Activated T-cell treated with anti-CD3 and anti-CD28 coated beads for 24 hours (primary cell): Measurements from ENCODE around the gene FARP1.

Source experiments
- DNase-seq: peaks from one replicate; pipeline ENCODE4 v3.0.0-alpha.2; 2020; ENCODE audit warnings: low read depth

FARP1 gene

DNA sequence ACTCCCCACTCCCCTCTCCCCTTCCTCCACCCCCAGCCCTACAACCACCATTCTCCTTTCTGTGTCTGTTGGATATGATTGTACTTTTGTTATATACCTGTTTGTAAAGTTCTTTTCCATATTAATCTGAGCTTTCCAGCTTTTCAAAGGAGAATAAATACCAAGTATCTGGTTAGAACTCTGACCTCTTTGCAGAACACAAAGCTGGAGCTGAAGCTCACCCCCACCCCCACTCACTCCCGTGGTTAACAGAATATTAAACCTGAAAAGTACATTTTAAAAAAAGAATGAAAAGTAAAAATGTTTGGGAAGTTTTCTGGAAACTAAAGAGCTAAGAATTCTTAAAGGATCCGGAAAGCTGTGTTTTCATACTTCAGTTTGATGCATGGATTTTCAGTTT, 189.3 kb downstream of the FARP1 start:
- DNase-seq = no peak

DNA sequence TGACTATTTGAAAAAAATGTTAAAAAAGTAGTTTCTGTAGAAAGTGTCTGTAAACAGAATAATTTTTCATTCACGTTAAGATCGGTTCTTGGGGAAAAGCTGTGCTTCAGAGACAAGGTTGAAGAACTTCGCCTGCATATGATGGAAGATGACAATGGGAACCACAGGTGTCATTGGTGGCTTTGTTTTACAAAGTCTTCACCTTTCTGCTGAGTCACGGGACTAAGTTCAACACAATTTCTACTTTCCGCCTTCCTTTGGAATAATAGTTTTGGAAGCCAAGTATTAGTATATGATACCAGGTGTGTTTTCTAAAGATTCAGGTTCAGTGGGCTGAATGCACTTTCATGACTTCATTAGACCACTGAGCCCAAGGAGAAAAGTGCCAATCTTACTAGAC, 189.8 kb downstream of the FARP1 start:
- no peak for DNase-seq

DNA sequence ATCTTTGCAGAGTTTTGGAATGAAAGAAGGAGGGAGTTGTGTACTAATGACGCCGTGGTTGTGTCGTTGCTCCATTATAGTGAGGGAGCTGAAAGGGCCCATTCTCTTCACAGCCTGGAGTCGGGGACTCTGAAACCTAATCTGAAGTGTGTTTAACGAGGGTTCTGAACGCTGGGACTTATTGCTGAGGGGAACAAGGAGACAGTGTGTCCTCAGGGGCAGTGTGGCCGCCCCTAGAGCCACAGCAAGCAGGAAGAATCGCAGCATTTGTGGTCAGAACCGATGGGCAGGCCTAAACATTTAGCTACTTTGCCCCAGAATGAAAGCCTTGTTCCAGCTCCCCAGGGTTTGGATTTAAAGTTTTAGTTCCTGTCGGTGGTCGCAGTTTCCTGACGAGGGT, 190.6 kb downstream of the FARP1 start:
- DNase-seq = no peak

GRCh38 chr13:98334620-98335205, 191.8 kb downstream of the FARP1 start:
- DNase-seq = no peak

GRCh38 chr13:98335721-98336120, 192.8 kb downstream of the FARP1 start:
- DNase-seq = no peak

DNA sequence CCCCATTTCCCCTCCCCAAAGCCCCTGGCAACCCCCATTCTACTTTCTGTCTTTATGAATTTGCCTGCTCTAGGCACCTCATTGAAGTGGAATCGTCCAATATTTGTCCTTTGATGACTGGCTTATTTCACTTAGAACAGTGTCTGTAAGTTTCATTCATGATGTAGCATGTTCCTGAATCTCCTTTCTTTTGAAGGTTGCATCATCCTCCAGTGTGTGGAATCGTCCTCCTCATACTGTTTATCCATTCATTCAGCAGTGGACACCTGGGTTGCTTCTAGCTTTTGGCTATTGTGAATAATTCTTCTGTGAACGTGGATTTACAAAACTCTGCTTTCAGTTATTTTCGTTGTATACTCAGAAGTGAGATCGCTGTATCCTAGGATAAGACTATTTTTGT, 195.4 kb downstream of the FARP1 start:
- no peak for DNase-seq

GRCh38 chr13:98339684-98340425, 197.0 kb downstream of the FARP1 start:
- DNase-seq = no peak

DNA sequence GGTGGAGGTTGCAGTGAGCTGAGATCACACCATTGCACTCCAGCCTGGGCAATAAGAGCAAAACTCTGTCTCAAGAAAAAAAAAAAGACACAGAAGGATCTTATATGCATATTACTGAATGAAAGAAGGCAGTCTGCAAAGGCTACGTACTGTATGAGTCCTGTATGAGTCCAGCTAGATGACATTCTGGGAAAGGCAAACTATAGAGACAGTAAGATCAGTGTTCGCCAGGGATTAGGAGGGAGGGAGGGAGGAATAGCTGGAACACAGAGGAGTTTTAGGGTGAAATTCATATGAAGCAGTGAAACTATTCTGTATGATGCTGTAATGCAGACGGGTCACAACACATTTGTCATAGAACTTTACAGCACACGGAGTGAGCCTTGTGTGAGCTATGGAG, 200.1 kb downstream of the FARP1 start:
- DNase-seq = no peak

DNA sequence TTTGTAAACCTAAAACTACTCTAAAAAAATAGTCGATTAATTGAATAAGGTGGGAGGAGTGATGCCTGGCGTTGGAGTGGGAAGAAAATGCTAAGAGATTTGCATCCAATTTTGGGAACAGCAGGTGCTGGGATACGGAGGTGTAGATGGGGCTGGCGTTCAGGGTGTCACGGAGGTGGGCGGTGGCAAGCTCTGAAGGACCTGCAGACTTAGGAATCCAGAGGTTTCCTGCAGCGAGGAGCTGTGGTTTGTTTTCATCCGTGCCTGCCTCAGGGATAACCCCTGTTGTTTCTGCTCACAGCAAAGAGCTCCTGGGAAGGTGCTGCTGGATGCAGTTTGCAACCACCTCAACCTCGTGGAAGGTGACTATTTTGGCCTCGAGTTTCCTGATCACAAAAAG, 200.6 kb downstream of the FARP1 start:
- DNase-seq = no peak

DNA sequence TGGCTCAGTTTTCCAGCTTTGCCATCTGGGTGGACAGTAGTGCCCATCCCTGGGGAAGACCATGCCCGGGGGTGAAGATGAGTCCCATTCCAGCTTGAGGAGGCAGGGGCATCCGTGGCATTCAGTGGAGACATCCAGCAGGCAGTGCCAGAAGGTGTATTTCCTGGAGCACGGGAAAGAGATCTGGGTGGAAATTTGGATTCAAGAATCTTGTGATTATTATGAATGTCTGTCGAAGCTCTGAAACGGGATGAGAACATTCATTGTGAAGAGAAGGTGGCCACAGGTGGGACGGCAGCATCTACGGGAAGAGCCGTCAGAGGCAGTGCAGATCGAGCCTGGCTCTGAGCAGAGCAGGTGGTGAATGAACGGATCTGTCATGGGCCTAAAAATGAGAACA, 201.5 kb downstream of the FARP1 start:
- DNase-seq = no peak

DNA sequence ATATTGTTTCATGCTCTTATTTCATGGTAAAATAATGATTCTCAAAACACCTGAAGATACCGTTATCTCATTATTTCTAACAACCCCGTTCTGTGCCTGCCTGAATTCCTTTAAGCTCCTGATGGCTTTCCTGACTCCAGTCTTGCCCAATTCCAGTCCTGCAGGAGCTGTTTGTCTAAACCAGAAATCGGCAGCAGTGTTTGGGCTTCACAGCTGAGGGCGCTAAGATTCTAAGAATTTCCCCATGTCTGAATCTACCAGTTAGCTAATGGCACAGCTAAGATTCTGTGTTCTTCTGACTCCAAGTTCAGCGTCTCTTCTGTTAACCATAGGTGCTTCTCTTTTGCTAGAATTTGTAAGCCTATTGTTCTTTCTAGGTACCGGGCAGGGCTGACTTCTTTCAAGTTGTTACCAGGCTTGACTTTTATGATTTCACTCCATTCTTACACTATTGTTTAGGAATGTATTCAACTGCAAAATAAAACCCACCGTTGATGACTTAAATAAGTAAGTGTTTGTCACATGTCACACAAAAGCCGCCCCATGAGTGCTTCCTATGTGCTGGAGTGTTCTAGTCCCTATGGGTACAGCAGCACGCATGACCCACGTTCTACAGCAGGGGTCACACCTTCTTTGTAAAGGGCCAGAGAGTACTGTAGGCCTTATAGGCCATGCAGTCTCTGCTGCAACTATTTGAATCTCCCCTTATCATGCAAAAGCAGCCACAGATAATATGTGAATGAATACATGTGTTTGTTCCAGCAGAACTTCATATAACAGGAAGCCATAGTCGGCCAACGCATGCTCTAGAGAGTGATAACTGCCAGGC, 202.4 kb downstream of the FARP1 start:
- no peak for DNase-seq

GRCh38 chr13:98346904-98347636, 204.2 kb downstream of the FARP1 start:
- DNase-seq = no peak

- no peak for DNase-seq
These were observed 204.9 kb downstream of the FARP1 start for GRCh38 chr13:98347756-98348155.

DNA sequence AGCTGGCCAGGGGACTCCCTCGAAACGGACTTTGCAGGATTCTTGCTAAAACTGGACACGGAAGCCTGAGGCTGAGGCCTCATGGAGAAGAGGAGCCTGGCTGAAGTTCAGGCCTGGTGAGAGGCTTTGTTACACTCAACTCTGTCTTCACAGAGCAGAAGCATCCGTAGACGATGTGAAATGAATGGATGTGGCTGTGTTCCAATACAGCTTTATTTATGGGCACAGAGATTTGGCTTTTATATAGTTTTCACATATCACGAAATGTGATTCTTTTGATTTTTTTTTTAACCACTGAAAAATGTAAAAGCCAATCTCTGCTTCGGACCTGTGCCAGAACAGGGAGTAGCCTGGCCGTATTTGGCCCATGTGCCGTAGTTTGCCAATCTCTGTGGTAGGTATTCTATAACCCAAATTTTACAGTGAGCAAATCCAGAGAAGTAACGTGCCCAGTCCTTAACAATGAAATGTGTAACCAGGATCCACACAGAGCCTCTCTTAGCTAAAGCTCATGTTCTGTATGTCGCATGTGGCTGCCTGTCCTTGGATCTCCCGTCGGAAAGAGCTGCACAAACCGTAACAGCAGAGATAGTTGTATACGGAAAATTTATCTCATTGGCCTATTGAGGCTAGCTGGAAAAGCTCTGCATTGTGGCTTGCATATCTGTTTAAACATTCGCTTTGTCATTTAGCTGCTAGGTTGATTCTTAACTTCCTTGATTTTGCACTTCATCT, 205.7 kb downstream of the FARP1 start:
- DNase-seq = no peak

DNA sequence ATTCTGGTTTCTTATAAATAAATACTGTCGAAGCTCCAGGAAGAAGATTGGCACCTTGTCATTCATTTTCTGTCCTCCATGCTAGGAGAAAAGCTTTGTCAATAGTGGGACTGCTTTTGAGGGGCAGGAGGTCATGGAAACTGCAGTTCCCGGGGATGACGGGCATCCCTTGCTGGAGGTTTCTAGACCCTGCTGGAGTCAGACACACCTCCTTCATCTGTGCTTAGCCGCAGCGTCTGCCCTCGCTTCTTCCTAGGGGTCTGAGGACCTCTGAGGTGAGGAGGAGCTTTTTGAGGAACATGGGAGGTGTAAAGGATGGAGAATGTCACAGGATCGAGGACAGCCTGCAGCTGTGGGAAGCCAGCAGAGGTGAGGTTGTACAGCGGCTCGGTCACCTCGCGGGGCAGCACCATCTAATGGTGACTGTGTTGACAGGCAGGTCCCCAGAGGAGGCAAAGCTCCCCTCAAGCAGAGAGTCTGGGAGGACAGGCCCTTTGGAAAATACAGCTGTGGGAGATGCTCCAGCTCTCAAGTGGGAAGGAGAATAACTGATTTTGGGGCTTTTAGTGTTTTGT, 206.9 kb downstream of the FARP1 start:
- no peak for DNase-seq

GRCh38 chr13:98350746-98351330, 207.9 kb downstream of the FARP1 start:
- DNase-seq = no peak

- DNase-seq = no peak
These were observed 208.7 kb downstream of the FARP1 start for GRCh38 chr13:98351636-98352035.

DNA sequence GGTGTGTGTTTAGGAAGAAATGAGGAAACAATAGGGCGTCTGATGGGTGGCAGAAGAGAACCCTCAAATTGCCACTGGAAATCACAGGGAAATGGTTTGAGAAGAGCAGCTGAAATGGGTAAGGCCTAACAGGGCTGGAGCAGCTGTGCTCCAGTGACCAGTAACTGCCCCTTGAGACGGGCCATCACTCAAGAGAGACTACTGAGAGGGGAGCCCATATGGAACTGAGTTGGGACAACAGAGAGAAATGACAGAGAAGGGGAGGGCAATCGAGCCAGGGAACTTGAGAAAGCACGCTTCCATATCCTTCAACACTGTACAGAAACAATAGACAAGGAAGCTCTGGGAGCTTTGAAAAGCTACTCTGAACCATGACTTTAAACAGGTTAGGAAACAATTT, 209.3 kb downstream of the FARP1 start:
- DNase-seq = no peak

DNA sequence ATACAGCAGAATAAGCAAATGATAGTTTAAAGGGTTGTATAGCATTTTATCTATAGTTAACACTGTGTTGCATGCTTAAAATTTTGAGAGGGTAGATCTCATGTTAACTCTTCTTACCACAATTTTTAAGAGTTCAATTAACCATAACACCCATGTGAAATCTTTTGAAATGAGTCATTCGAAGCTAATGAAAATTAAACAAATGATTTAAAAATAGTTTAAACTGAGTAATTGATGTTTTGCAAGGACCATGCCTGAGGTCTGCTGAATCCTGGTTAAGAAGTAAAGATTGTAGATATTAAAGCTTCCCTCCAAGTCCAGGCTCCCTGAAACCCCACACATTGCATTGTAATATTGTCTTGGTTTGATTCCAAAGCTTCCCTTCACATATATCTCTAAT, 210.9 kb downstream of the FARP1 start:
- no peak for DNase-seq

GRCh38 chr13:98358937-98359336, 216.0 kb downstream of the FARP1 start:
- no peak for DNase-seq

DNA sequence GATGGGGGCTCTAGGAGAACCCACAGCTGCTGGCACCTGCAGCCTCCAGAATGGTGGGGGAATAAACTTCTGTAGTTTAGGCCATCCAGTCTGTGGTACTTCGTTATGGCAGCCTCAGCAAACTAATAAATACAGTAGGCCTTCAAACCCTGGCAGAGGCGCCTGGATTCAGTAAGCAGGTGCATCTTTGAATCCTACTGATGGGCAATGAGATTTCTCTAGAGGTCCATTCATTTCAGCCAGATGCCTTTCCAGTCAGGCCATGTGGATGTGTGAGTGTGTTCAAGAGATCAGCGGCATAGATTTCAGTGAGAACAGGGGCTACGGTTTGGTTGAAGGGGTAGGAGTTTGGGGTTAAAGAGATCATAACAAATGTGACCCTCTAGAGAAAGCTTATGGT, 217.7 kb downstream of the FARP1 start:
- DNase-seq = no peak
